ENCODE measurements around the gene NQO1.

DNA sequence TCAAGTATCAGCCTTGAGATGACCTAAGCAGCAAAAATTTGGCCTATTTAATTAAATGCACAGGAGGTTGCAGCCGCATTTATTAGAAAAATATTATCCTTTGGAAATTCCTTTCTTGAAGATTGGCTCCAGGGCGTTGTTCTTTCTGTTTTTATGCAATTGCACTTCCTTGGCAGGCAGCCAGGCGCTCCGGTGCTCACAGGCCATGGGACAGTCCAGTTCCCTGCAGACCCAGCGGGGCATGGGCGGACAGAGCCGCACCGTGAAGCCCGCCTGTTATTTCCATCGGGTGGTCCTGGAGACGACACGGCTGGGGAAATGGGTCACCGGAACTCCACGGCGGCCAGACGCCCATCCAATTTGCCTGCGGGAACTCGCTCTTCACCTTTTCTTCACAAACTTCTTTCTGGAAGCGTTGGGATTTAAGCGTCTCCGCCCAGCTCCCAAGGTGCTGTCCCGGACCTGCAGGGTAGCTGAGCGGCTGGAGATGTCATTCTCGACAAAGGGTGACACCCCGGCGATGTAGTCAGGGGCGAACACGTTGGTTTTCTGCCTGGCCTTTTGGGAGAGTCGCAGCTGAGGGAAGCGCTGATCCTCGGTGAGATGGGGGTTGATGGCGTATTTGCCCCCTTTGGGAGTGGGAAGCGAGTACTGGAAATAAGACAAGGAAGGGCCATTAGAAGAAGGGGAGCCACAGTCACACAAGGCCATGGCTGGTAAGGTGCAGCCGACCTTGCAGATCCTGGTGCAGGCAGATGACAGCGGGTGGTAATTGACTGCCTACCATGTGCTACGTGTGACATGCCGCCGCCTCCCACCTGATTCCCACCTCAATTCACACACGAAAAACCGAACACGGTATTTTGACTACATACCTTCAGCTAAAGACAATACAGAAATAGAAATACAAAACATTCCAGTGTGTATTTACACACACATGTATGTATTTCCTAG lies 15.9 kb upstream of the NQO1 start:
- TF ChIP-seq YY1 (IDR thresholded peaks at IDR 0.05; ENCODE audit: insufficient read depth, insufficient read length): no peak
- no peak for TF ChIP-seq ZNF274 (IDR thresholded peaks at IDR 0.05; ENCODE audit: low read depth, low read length)
- TF ChIP-seq SUZ12 (IDR thresholded peaks at IDR 0.05; ENCODE audit: extremely low read depth, insufficient read depth, insufficient read length): no peak

All from NT2/D1 (cell line).